ENCODE data around the gene ZNF609. TPM values are rescaled to one million over a fixed set of nuclear protein-coding genes. Genes with fewer than 3 reads are reported as not detected.
"Not testable (repeated sequence)": the region's sequence is repeated elsewhere in the genome, so short reads cannot be mapped to it uniquely, and the experiment has no call there.

The ZNF609 gene
- total RNA-seq, 1 donor from 2014 or later, result 63.9 TPM

- Mint-ChIP-seq H3K9me3 (no peaks in the 10 kb centered on the region), H3K27ac (no peak overlapping the region), H3K36me3 (ENCODE audit: low read depth) (peaks cover 14% of the 10 kb centered on the region), H3K4me1 (peaks cover 72% of the 10 kb centered on the region), H3K4me3 (no peak overlapping the region), H3K27me3 (no peaks in the 10 kb centered on the region)
- intact Hi-C loops (cut with micrococcal nuclease), result loop anchor here (5.0 to 10.0 kb wide), 4 partner anchors 39 to 376 kb away; no protein-coding TSS in a partner anchor
- no peak for DNase-seq
Observed at GRCh38 chr15:64621056-64621455, 160.7 kb downstream of the ZNF609 start.

DNA sequence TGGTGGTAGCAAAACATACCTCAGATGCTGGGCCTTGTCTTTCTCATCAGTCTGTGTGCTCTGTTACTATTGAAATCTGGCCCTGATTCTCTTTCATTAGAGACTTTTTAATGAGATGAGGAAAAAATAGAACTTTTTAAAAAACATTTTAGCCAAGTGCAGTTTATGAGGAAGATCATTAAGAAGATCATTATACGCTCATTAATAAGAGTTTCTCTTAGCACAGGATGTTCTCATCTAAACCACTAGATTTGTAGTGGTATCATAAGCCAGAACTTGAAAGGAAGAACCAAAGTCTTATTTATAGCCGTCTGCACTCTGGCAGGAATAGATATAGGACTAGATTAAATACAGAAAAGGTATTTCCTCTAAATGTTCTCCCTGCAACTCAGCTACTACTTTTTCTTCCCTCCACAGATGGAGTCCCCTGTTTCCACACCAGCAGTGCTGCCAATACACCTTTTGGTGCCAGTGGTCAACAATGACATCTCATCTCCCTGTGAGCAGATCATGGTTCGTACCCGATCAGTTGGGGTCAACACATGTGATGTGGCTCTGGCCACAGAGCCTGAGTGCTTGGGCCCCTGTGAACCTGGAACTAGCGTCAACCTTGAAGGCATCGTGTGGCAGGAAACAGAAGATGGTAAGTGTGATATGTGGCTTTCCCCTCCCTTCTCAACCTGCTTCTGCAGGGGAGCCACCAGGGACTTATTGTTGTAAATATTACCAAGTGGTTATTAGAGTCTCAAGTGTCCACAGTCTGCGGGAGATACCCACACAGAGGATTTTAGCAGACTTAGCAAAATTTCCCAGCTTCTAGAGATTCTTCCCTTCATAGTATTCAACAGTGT lies 162.3 kb downstream of the ZNF609 start:
- no peaks in the 10 kb centered on the region for H3K9me3 Mint-ChIP-seq
- intact Hi-C loops (cut with micrococcal nuclease), result loop anchor here (1.0 to 10.0 kb wide), 7 partner anchors 12 to 378 kb away; no protein-coding TSS in a partner anchor
- H3K4me3 Mint-ChIP-seq, result peak overlapping the region; percentile 75
- H3K4me1 Mint-ChIP-seq, result peaks cover 78% of the 10 kb centered on the region
- DNase-seq, result peak; percentile 87
- peak overlapping the region; percentile 91 for H3K27ac Mint-ChIP-seq
- no peaks in the 10 kb centered on the region for H3K27me3 Mint-ChIP-seq
- peaks cover 17% of the 10 kb centered on the region for H3K36me3 Mint-ChIP-seq (ENCODE audit: low read depth)

DNA sequence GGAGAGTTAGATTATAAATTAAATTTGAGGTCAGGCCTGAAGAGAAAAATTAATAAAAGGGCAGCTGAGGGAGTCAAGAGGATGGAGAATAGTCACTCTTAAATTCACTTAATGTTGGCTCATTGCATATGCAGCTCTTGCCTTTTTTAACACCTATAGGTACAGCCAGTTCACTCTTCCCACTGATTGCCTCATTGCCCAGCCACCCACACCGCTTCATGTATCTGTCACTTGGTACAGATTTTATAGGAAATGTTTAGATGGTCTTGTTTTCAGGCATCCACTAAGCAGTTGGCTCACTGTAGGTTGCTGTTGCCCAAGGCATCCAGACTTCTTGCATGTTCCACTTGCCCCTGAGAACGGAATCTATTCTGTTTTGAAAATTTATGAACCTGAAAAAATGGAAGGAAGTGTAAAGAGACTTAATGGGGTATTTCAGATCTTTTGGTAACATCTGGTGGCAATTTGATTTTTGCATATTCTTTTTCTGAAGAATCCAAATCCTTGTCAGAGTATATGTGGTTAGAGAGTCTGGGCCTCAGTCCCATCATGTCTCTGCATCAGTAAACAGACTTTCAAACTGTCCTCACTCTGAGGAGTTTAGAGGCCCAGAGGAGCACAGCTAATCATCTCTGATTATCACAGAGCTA lies 163.1 kb downstream of the ZNF609 start:
- Mint-ChIP-seq H3K36me3 (ENCODE audit: low read depth) (peaks cover 13% of the 10 kb centered on the region), H3K27me3 (no peaks in the 10 kb centered on the region), H3K27ac (peak overlapping the region; percentile 91), H3K4me1 (peaks cover 72% of the 10 kb centered on the region), H3K4me3 (peak overlapping the region; percentile 75), H3K9me3 (no peaks in the 10 kb centered on the region)
- DNase-seq, result peak; percentile 61
- intact Hi-C loops (cut with micrococcal nuclease), result loop anchor here (1.0 to 10.0 kb wide), 7 partner anchors 11 to 379 kb away; no protein-coding TSS in a partner anchor

GRCh38 chr15:64624242-64624641 lies 163.9 kb downstream of the ZNF609 start:
- Mint-ChIP-seq H3K4me3 (peak overlapping the region; percentile 75), H3K4me1 (peaks cover 69% of the 10 kb centered on the region), H3K9me3 (no peaks in the 10 kb centered on the region), H3K27me3 (no peaks in the 10 kb centered on the region), H3K36me3 (ENCODE audit: low read depth) (peaks cover 17% of the 10 kb centered on the region), H3K27ac (peak overlapping the region; percentile 91)
- DNase-seq, result peak; percentile 60
- intact Hi-C loops (cut with micrococcal nuclease), result loop anchor here (5.0 to 10.0 kb wide), 4 partner anchors 42 to 379 kb away; no protein-coding TSS in a partner anchor

GRCh38 chr15:64629063-64629462 lies 168.7 kb downstream of the ZNF609 start:
- intact Hi-C loops (cut with micrococcal nuclease), result loop anchor here (10.0 kb wide), 1 partner anchor 384 kb away; no protein-coding TSS in a partner anchor
- no peaks in the 10 kb centered on the region for H3K9me3 Mint-ChIP-seq
- H3K36me3 Mint-ChIP-seq (ENCODE audit: low read depth), result peaks cover 17% of the 10 kb centered on the region
- H3K27ac Mint-ChIP-seq, result no peak overlapping the region
- peaks cover 42% of the 10 kb centered on the region for H3K4me1 Mint-ChIP-seq
- no peaks in the 10 kb centered on the region for H3K27me3 Mint-ChIP-seq
- H3K4me3 Mint-ChIP-seq, result no peak overlapping the region
- no peak for DNase-seq

DNA sequence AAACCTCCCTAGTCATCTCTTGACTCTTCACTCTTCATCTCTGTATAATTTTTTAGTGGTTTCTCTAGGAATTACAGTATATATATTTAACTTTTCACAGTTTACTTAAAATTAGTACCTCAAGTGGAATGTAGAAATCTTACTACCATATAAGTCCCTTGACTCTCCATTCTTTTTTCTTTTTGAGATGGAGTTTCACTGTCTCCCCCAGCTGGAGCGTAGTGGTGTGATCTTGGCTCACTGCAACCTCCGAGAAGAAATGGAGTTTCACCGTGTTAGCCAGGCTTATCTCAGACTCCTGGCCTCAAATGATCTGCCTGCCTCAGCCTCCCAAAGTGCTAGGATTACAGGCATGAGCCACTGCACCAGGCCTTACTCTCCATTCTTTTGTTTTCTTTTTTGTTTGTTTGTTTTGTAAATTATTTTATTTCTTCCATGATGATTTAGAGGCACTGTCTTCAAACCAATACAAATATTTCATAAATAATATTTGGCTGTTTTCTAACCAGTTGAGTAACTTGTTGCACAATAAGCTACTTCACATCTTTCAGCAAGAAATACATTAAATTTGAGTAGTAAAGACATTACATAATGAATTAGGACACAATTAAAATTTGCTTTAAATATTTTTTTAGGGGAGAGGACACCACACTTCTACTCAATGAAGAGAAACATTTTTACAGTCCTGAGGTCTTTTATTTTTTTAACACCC lies 170.2 kb downstream of the ZNF609 start:
- Mint-ChIP-seq H3K4me1 (peaks cover 49% of the 10 kb centered on the region), H3K27me3 (no peaks in the 10 kb centered on the region), H3K4me3 (no peak overlapping the region), H3K27ac (no peak overlapping the region), H3K36me3 (ENCODE audit: low read depth) (peaks cover 13% of the 10 kb centered on the region), H3K9me3 (no peaks in the 10 kb centered on the region)
- intact Hi-C loops (cut with micrococcal nuclease), result no loop called here
- no peak for DNase-seq

- intact Hi-C loops (cut with micrococcal nuclease); H3K27me3 Mint-ChIP-seq; DNase-seq; H3K4me3 Mint-ChIP-seq; H3K9me3 Mint-ChIP-seq: not testable (repeated sequence)
- Mint-ChIP-seq H3K27ac (peak overlapping the region; percentile 14), H3K4me1 (peaks cover 47% of the 10 kb centered on the region), H3K36me3 (ENCODE audit: low read depth) (peaks cover 21% of the 10 kb centered on the region)
Observed at GRCh38 chr15:64632639-64633038, 172.3 kb downstream of the ZNF609 start.

- no peak for DNase-seq
- Mint-ChIP-seq H3K4me1 (peaks cover 49% of the 10 kb centered on the region), H3K9me3 (peaks cover 4% of the 10 kb centered on the region), H3K27me3 (no peaks in the 10 kb centered on the region), H3K27ac (peak overlapping the region; percentile 78), H3K36me3 (ENCODE audit: low read depth) (peaks cover 26% of the 10 kb centered on the region), H3K4me3 (no peak overlapping the region)
- intact Hi-C loops (cut with micrococcal nuclease), result no loop called here
Observed at GRCh38 chr15:64633332-64633731, 173.0 kb downstream of the ZNF609 start.

DNA sequence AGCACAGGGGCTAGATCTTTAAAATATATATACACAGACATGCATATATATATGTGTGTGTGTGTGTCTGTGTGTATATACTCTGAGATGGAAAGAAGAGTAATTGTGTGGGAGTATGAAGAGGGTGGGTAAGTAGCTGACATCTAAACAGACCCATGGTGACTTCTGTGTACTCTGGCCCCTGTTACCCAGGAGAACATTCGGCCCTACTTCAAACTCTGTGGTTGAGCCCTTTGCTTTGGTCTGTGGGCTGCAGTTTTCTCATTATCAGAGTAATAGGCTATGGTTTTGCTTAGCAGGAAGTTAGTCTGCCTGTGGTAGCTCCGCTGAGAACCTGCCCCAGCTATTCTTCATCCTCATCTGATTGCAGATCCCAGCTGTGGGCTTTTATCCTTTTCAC lies 173.6 kb downstream of the ZNF609 start:
- intact Hi-C loops (cut with micrococcal nuclease), result loop anchor here (1.0 to 2.0 kb wide), 3 partner anchors 11 to 173 kb away; partner anchors contain the start of gene ZNF609
- Mint-ChIP-seq H3K27ac (peak overlapping the region; percentile 84), H3K36me3 (ENCODE audit: low read depth) (peaks cover 24% of the 10 kb centered on the region), H3K4me1 (peaks cover 47% of the 10 kb centered on the region), H3K4me3 (peak overlapping the region; percentile 59), H3K9me3 (peaks cover 4% of the 10 kb centered on the region), H3K27me3 (no peaks in the 10 kb centered on the region)
- peak; percentile 85 for DNase-seq

GRCh38 chr15:64634576-64635498 lies 174.5 kb downstream of the ZNF609 start:
- Mint-ChIP-seq H3K27me3 (no peaks in the 10 kb centered on the region), H3K36me3 (ENCODE audit: low read depth) (peaks cover 29% of the 10 kb centered on the region), H3K9me3 (peaks cover 4% of the 10 kb centered on the region), H3K4me1 (peaks cover 48% of the 10 kb centered on the region), H3K27ac (peak overlapping the region; percentile 84), H3K4me3 (peak overlapping the region; percentile 59)
- peak; percentile 80 for DNase-seq
- intact Hi-C loops (cut with micrococcal nuclease), result loop anchor here (1.0 to 2.0 kb wide), 3 partner anchors 12 to 174 kb away; partner anchors contain the start of gene ZNF609

DNA sequence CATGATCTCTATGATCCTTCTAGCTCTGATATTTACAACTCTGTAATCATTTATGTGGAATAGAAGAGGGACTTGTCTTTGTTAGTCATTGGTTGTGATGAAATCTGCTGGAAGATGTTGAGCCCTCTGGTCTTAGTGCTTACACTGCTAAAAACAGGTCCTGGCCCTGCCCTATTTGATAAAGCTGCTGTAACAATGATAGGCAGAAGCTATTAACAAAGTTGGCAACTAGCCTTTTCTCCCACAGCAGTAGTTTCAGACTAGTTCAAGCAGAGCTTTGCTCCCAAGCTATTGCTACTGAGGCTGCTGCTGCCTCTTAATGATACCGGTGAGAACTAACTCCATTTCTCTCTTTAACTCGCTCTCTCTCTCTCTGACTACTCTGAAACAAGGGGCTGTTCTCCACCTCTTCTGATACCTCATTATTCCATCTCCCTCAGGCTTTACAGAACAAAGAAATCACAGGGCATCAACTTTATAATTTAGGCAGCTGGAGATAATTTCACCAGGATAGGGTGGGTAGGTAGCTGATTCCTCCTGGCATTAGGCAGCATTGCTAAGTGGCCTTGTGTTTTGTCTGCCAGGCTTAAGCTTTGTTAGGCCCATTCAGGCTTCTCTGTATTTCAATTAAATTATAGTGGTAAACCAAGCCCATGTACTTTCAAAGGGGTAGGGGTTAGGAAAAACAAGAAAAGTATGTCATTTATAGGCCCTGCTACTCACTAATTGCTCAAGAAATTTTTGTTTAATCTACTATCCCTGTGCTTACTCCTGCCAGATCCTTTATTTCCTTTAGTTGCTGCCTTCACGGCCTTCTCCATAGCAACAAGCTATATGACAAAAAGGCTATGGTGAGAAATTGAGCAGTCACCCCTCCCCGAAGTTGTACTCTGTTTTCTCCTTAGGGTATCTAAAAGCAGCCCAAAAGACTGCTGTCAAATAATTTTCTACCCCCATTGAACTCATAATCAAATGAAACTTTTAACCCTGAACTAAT lies 175.4 kb downstream of the ZNF609 start:
- H3K27me3 Mint-ChIP-seq, result no peaks in the 10 kb centered on the region
- H3K4me1 Mint-ChIP-seq, result peaks cover 52% of the 10 kb centered on the region
- peaks cover 33% of the 10 kb centered on the region for H3K36me3 Mint-ChIP-seq (ENCODE audit: low read depth)
- peak overlapping the region; percentile 42 for H3K27ac Mint-ChIP-seq
- peaks cover 4% of the 10 kb centered on the region for H3K9me3 Mint-ChIP-seq
- H3K4me3 Mint-ChIP-seq, result no peak overlapping the region
- no peak for DNase-seq
- intact Hi-C loops (cut with micrococcal nuclease), result loop anchor here (2.0 kb wide), 2 partner anchors 15 to 175 kb away; partner anchors contain the start of gene ZNF609

- Mint-ChIP-seq H3K27me3 (no peaks in the 10 kb centered on the region), H3K4me1 (peaks cover 55% of the 10 kb centered on the region), H3K4me3 (no peak overlapping the region), H3K9me3 (peaks cover 4% of the 10 kb centered on the region), H3K27ac (no peak overlapping the region), H3K36me3 (ENCODE audit: low read depth) (peaks cover 32% of the 10 kb centered on the region)
- intact Hi-C loops (cut with micrococcal nuclease), result no loop called here
- DNase-seq, result no peak
Observed at GRCh38 chr15:64636556-64636955, 176.2 kb downstream of the ZNF609 start.

Data from activated CD4-positive, alpha-beta T cell treated with anti-CD3 and anti-CD28 coated beads, Interleukin-2, amount 10 ng/mL, durations not matched to agents 24 days and 14 days (primary cell).